ENCODE results near the gene ATG7. TPM values are rescaled to one million over a fixed set of nuclear protein-coding genes. Genes with fewer than 3 reads are reported as not detected.
"Not testable (repeated sequence)": the region's sequence is repeated elsewhere in the genome, so short reads cannot be mapped to it uniquely, and the experiment has no call there.

The ATG7 gene
- total RNA-seq, 2 donors from 2014 or later = 23.5 to 36.6 TPM

- H3K9me3 Mint-ChIP-seq = no peaks in the 10 kb centered on the region
- H3K27ac Mint-ChIP-seq = peak overlapping the region in 1 of 2 donors; percentile 4
- ATAC-seq (no peak), DNase-seq (ENCODE audit: low spot score in 2 of 2) (no peak)
- no peaks in the 10 kb centered on the region for H3K36me3 Mint-ChIP-seq
These were observed 195.7 kb downstream of the ATG7 start for GRCh38 chr3:11467875-11468274.

DNA sequence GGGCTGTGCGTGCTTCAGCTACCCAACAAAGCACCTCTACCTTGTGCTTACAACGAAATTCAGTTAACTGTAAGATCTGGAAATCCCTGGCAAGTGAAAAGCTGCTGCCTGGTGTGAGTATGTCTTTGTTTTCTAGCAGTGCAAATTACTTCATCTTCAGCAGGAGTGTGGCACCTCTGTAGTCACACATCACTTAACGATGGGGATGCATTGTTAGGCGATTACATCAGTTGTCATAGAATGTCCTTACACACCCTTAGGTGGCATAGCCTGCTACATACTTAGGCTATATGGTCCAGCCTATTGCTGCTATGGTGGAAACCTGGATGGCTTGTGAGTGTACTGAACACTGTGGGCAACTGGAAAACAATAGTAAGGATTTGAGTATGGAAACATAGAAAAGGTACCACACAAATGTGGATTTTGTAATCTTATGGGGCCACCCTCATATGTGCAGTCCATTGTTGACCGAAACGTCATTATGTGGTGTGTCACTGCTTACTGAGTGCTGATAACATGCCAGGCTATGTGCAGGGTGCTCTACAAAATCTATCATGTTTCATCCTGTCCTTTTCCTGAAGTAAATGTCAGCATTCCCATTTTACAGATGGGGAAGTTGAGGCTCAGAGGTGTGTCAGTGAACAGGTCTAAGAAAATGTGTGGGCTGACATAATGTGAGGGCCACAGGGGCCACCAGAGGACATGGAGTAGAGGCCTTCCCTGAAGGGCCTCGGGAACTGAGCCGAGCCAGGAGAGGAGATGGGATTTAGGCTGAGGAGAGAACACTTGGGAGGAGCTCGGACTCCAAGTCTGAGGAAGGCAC is 198.0 kb downstream of the ATG7 start:
- no peak for ATAC-seq

GRCh38 chr3:11475324-11475723 is 203.1 kb downstream of the ATG7 start:
- no peak overlapping the region for H3K27ac Mint-ChIP-seq
- no peaks in the 10 kb centered on the region for H3K36me3 Mint-ChIP-seq
- no peak for DNase-seq (ENCODE audit: low spot score in 2 of 2)
- ATAC-seq = no peak
- H3K9me3 Mint-ChIP-seq = no peaks in the 10 kb centered on the region

More for the DNA sequence above, 198.0 kb downstream of the ATG7 start:
- no peak for DNase-seq (ENCODE audit: low spot score in 2 of 2)
- Mint-ChIP-seq H3K9me3 (no peaks in the 10 kb centered on the region), H3K27ac (no peak overlapping the region), H3K36me3 (no peaks in the 10 kb centered on the region)

- no peak for ATAC-seq
- Mint-ChIP-seq H3K27ac (no peak overlapping the region), H3K9me3 (no peaks in the 10 kb centered on the region), H3K36me3 (no peaks in the 10 kb centered on the region)
- no peak for DNase-seq (ENCODE audit: low spot score in 2 of 2)
These were observed 204.5 kb downstream of the ATG7 start for GRCh38 chr3:11476735-11477144.

DNA sequence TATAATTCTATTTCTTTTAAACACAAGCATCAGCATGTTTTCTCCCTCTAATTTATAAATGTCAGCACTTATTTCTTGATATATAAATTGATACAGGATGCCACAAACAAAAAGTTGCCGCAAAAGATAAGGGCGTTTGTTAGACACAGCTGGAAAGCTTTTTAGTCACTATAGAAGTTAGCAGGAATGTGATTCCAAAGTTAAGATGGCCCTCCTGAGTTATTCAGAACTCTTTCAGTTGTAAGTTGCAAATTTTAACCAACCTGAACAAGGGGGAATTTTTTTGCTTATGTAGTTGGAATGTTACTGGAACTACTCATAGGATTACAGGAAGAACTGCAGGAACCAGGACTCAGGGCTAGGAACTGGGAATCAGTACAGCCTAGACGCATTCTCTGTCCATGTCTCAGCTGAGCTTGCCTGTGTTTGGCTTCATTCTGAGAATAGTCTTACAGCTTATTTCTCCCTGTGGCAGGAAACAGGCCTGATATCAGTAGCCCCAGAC is 205.3 kb downstream of the ATG7 start:
- H3K36me3 Mint-ChIP-seq = no peaks in the 10 kb centered on the region
- ATAC-seq (no peak), DNase-seq (ENCODE audit: low spot score in 2 of 2) (no peak)
- H3K27ac Mint-ChIP-seq = no peak overlapping the region
- no peaks in the 10 kb centered on the region for H3K9me3 Mint-ChIP-seq

GRCh38 chr3:11478167-11478566 is 206.0 kb downstream of the ATG7 start:
- Mint-ChIP-seq H3K36me3 (no peaks in the 10 kb centered on the region), H3K27ac (no peak overlapping the region), H3K9me3 (no peaks in the 10 kb centered on the region)
- ATAC-seq (no peak), DNase-seq (ENCODE audit: low spot score in 2 of 2) (no peak)

GRCh38 chr3:11479221-11479620 is 207.0 kb downstream of the ATG7 start:
- no peaks in the 10 kb centered on the region for H3K36me3 Mint-ChIP-seq
- ATAC-seq (no peak), DNase-seq (ENCODE audit: low spot score in 2 of 2) (no peak)
- H3K9me3 Mint-ChIP-seq = peaks cover 0 to 6% of the 10 kb centered on the region in 2 donors
- H3K27ac Mint-ChIP-seq = no peak overlapping the region

DNA sequence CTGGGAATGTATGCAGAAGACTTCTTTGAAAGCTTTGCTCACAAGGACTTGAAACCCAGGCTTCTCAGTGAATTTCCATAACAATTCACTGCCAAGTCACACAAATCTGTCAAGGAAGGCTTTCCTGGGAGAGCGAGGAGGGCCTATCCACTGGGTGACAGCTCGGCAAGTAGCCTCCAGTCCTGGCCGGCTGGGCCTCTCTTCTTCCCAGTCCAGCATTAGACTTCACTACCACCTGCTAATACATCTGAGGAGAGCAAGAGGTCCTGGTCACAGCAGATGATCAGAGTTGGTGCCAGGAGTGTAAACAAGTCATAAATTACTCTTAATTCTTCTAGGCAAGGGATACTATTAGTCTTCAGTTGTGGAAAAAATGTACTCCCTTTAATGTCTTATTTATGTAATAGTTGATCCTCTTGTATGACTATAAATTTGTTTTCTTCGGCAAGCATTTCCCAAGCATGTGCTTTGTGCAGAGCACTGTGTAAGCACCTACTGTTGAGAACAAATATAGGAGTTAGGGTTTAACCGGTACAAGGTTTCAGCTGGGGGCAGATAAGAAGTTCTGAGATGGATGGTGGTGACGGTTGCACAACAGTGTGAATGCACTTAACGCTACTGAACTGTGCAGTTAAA is 208.6 kb downstream of the ATG7 start:
- ATAC-seq (no peak), DNase-seq (ENCODE audit: low spot score in 2 of 2) (no peak)
- Mint-ChIP-seq H3K9me3 (peaks cover 0 to 6% of the 10 kb centered on the region in 2 donors), H3K36me3 (no peaks in the 10 kb centered on the region), H3K27ac (no peak overlapping the region)

DNA sequence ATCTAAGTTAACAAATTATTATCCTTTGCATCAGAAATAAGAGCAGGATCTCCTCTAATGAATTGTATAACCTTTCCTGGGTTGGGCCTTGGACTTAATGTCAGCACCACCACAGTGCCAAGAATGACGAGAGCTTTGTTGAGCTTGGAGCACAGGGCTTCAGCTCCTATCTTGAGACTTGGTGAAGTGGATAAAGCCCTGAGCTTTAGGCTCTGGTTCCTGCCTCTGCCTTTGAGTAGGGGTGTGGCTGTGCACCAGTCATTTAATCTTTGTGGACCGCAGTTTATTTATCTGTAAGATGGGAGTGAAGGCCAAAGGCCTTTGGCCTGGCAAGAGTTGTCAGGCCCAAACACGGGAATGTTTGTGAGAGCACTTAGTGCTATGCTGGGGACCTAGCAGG is 209.4 kb downstream of the ATG7 start:
- no peak for ATAC-seq
- Mint-ChIP-seq H3K36me3 (no peaks in the 10 kb centered on the region), H3K27ac (no peak overlapping the region), H3K9me3 (peaks cover 0 to 6% of the 10 kb centered on the region in 2 donors)
- DNase-seq (ENCODE audit: low spot score in 2 of 2) = no peak

- no peak overlapping the region for H3K27ac Mint-ChIP-seq
- peaks cover 0 to 6% of the 10 kb centered on the region in 2 donors for H3K9me3 Mint-ChIP-seq
These were observed 209.8 kb downstream of the ATG7 start for GRCh38 chr3:11482021-11482420.

GRCh38 chr3:11488356-11488755 is 216.2 kb downstream of the ATG7 start:
- peaks cover 12 to 14% of the 10 kb centered on the region in 2 donors for H3K36me3 Mint-ChIP-seq
- H3K27ac Mint-ChIP-seq; H3K9me3 Mint-ChIP-seq; ATAC-seq; DNase-seq (ENCODE audit: low spot score in 2 of 2): not testable (repeated sequence)

More at GRCh38 chr3:11482021-11482420, 209.8 kb downstream of the ATG7 start:
- ATAC-seq (no peak), DNase-seq (ENCODE audit: low spot score in 2 of 2) (no peak)
- H3K36me3 Mint-ChIP-seq = no peaks in the 10 kb centered on the region

DNA sequence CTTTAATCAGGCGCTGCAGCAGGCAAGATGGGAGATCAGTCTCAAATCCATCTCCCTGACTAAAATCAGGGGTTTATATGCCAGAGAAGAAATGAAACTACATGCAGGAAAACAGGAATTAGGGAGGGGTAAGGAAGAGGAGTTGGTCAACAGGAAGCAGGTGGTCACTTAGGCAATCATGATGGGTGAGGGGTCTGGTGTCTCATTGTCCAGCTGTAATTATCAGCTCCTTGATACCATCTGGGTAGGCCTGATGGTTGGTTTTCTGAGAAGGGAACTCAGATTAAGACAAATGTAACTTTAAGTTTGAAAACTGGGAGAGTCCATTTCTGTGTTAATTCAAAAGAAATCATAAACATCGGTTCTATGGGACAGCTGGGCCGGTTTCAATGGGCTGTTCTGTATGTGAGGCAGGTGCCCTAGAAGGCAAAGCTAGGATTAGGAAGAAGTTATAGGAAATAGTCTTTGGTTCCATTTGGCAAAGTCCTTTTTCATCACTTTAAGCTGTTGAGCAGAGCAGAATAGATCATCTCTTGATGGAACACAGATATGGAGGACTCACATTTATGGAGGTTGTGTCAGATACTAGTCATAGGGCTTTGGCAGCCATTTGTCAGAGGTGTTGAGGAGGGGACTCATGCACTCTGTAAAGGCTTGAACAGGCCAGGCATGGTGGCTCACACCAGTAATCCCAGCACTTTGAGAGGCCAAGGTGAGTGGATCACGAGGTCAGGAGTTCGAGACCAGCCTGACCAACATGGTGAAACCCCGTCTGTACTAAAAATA is 222.1 kb downstream of the ATG7 start:
- DNase-seq (ENCODE audit: low spot score in 2 of 2) = no peak
- no peak for ATAC-seq
- Mint-ChIP-seq H3K27ac (peak overlapping the region in 1 of 2 donors; percentile 11), H3K36me3 (peaks cover 13% of the 10 kb centered on the region in 2 donors), H3K9me3 (peaks cover 0 to 10% of the 10 kb centered on the region in 2 donors)

- Mint-ChIP-seq H3K36me3 (peaks cover 13% of the 10 kb centered on the region in 2 donors), H3K27ac (no peak overlapping the region), H3K9me3 (peaks cover 0 to 7% of the 10 kb centered on the region in 2 donors)
- DNase-seq (ENCODE audit: low spot score in 2 of 2) = no peak
- no peak for ATAC-seq
These were observed 223.9 kb downstream of the ATG7 start for GRCh38 chr3:11495948-11496557.

GRCh38 chr3:11498177-11498576 is 226.0 kb downstream of the ATG7 start:
- no peak overlapping the region for H3K27ac Mint-ChIP-seq
- H3K9me3 Mint-ChIP-seq = peaks cover 0 to 5% of the 10 kb centered on the region in 2 donors
- DNase-seq (ENCODE audit: low spot score in 2 of 2) = no peak
- H3K36me3 Mint-ChIP-seq = peaks cover 7 to 9% of the 10 kb centered on the region in 2 donors
- no peak for ATAC-seq

DNA sequence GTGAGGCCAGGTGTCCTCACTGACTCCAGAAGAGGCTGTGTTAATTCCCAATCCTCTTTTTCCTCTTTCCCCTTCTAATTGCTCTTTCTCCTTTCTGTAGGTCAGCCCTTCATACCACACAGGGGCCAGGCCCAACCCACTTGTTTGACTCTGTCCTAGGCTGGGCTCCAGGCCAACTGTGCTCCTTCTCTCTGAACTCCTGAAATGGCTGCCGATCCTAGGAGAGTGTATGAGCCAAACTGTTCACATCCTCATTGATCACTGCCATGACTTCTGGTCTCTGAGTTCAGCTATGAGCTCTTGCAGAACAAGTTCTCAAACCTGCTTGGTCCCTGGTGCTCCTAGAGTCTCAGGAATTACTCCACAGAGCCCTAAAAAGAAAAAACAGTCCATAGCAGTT is 226.4 kb downstream of the ATG7 start:
- H3K27ac Mint-ChIP-seq = no peak overlapping the region
- H3K36me3 Mint-ChIP-seq = peaks cover 6 to 7% of the 10 kb centered on the region in 2 donors
- ATAC-seq (no peak), DNase-seq (ENCODE audit: low spot score in 2 of 2) (no peak)
- H3K9me3 Mint-ChIP-seq = peaks cover 0 to 5% of the 10 kb centered on the region in 2 donors

- Mint-ChIP-seq H3K27ac (no peak overlapping the region), H3K9me3 (peaks cover 0 to under 1% of the 10 kb centered on the region in 2 donors)
- ATAC-seq = no peak
These were observed 226.9 kb downstream of the ATG7 start for GRCh38 chr3:11499144-11499543.

More at GRCh38 chr3:11499144-11499543, 226.9 kb downstream of the ATG7 start:
- no peak for DNase-seq (ENCODE audit: low spot score in 2 of 2)
- peaks cover 1 to 2% of the 10 kb centered on the region in 2 donors for H3K36me3 Mint-ChIP-seq
